GM12891 (cell line): Measurements from ENCODE around the gene CSAG1.
"Not testable (repeated sequence)": the region's sequence is repeated elsewhere in the genome, so short reads cannot be mapped to it uniquely, and the experiment has no call there.

Experiments used
- PAX5 ChIP-seq: IDR thresholded peaks from 2 replicates; pipeline ENCODE4 v1.6.1; 2011; ENCODE audit warnings: low read length, moderate library complexity, mild to moderate bottlenecking; ENCODE audit not compliant: insufficient read depth, severe bottlenecking
- POLR2A ChIP-seq: IDR thresholded peaks from 2 replicates; pipeline ENCODE4 v1.6.1; 2011; ENCODE audit warnings: low read depth, low read length, control low read depth
- POLR2AphosphoS5 ChIP-seq: IDR thresholded peaks from 2 replicates; pipeline ENCODE4 v1.6.1; 2011; ENCODE audit warnings: low read depth, low read length, control low read depth
- POU2F2 ChIP-seq: IDR thresholded peaks from 2 replicates; pipeline ENCODE4 v1.6.1; 2011; ENCODE audit warnings: low read depth, mild to moderate bottlenecking, control low read depth, low read length, moderate library complexity
- TAF1 ChIP-seq: IDR thresholded peaks from 2 replicates; pipeline ENCODE4 v1.6.1; 2011; ENCODE audit warnings: low read depth, low read length, control low read depth

- not testable (repeated sequence) for TF ChIP-seq POLR2AphosphoS5, PAX5, TAF1, POLR2A, POU2F2
Observed at GRCh38 chrX:152713815-152714787, 19.4 kb downstream of the CSAG1 start, which contains the start of gene MAGEA2B.
